Endodermal cell (in vitro differentiated cells): ENCODE measurements around the gene PCGF6. TPM values are rescaled to one million over a fixed set of nuclear protein-coding genes. Genes with fewer than 3 reads are reported as not detected.

Experiments
- DNase-seq: peaks from one replicate; pipeline ENCODE4 v3.0.0-alpha.2; 2017
- H3K27ac ChIP-seq: 2 replicates; pipeline ENCODE4 v1.5.1; 2013; ENCODE audit warnings: mild to moderate bottlenecking, low read depth, low read length, moderate library complexity
- H3K27me3 ChIP-seq: 2 replicates; pipeline ENCODE4 v1.6.1; 2013; ENCODE audit warnings: mild to moderate bottlenecking, low read length, moderate library complexity; ENCODE audit not compliant: insufficient read depth, control insufficient read depth, poor library complexity, severe bottlenecking
- H3K36me3 ChIP-seq: 2 replicates; pipeline ENCODE4 v1.7.0; 2013; ENCODE audit warnings: mild to moderate bottlenecking, low read length, moderate library complexity; ENCODE audit not compliant: control insufficient read depth, insufficient read depth
- H3K4me1 ChIP-seq: one replicate; pipeline ENCODE4 v1.7.0; 2013; ENCODE audit warnings: low read length; ENCODE audit not compliant: control insufficient read depth, insufficient read depth
- H3K4me3 ChIP-seq: 2 replicates; pipeline ENCODE4 v1.5.1; 2013; ENCODE audit warnings: mild to moderate bottlenecking, low read length, moderate library complexity
- H3K9ac ChIP-seq: 2 replicates; pipeline ENCODE4 v1.6.1; 2013; ENCODE audit warnings: mild to moderate bottlenecking, low read length, moderate library complexity; ENCODE audit not compliant: poor library complexity, severe bottlenecking; ENCODE audit errors: extremely low read depth
- H3K9me3 ChIP-seq: 2 replicates; pipeline ENCODE4 v1.6.1; 2013; ENCODE audit warnings: mild to moderate bottlenecking, low read length, moderate library complexity; ENCODE audit not compliant: control insufficient read depth
- H3K27ac Mint-ChIP-seq: 2 replicates; pipeline ENCODE4 v1.8.0; 2020; ENCODE audit warnings: mixed read lengths
- H3K27me3 Mint-ChIP-seq: 2 replicates; pipeline ENCODE4 v1.8.0; 2021; ENCODE audit warnings: mild to moderate bottlenecking, mixed read lengths; ENCODE audit not compliant: insufficient read depth
- H3K36me3 Mint-ChIP-seq: 2 replicates; pipeline ENCODE4 v1.8.0; 2020; ENCODE audit warnings: low read depth, mixed read lengths
- H3K4me1 Mint-ChIP-seq: 2 replicates; pipeline ENCODE4 v1.8.0; 2020; ENCODE audit warnings: mixed read lengths
- H3K4me3 Mint-ChIP-seq: 2 replicates; pipeline ENCODE4 v1.8.0; 2020; ENCODE audit warnings: mild to moderate bottlenecking, moderate library complexity, mixed read lengths
- H3K9me3 Mint-ChIP-seq: 2 replicates; pipeline ENCODE4 v1.8.0; 2020; ENCODE audit warnings: mild to moderate bottlenecking, mixed read lengths
- CTCF ChIP-seq: fragments of 200-600 bp; sonication (generic); conservative IDR thresholded peaks from 2 replicates; pipeline ENCODE4 v1.5.0; 2021; ENCODE audit warnings: antibody characterized with exemption, mild to moderate bottlenecking
- WGBS, 2 experiments: methylation state at CpG; one replicate each; pipeline versions ENCODE4 v1.1.5 to v1.1.7; 2013; ENCODE audit warnings: missing lambda C conversion rate in 2 of 2, mixed read lengths in 1 of 2; ENCODE audit not compliant: insufficient coverage in 1 of 2, insufficient read length in 1 of 2; 5-methylcytosine and 5-hydroxymethylcytosine counted together
- long read RNA-seq, 4 experiments: library from polyadenylated mRNA in 2 of 4; library from RNA in 1 of 4; library from capped mRNA in 1 of 4; stranded (forward) in 3 of 4; unstranded in 1 of 4; transcript quantifications; one replicate each; pipeline ENCODE4 v2.0.0, GENCODE V29; 2020 to 2021; ENCODE audit warnings: inconsistent platforms in 1 of 4
- polyA plus RNA-seq, 2 experiments: library from polyadenylated mRNA; stranded (reverse); fragments of 50-300 nt; gene quantifications; one replicate each; pipeline ENCODE4 v1.2.3, GENCODE V29; 2013
- total RNA-seq, 2 donors: library from RNA; stranded (reverse); fragmentation: NEBNext Ultra II Directional in 1 of 2; extraction: Animal tissue kit (Norgen Biotek cat#: 25700) in 1 of 2; gene quantifications; 2 replicates in 1 of 2; 3 replicates in 1 of 2; pipeline ENCODE4 v1.2.1, GENCODE V29; 2021

The PCGF6 gene, protein sequence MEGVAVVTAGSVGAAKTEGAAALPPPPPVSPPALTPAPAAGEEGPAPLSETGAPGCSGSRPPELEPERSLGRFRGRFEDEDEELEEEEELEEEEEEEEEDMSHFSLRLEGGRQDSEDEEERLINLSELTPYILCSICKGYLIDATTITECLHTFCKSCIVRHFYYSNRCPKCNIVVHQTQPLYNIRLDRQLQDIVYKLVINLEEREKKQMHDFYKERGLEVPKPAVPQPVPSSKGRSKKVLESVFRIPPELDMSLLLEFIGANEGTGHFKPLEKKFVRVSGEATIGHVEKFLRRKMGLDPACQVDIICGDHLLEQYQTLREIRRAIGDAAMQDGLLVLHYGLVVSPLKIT
- total RNA-seq, result 10 to 100 TPM; 18.9 to 20.5 TPM
- polyA plus RNA-seq (2013, experiment 1 of 2), result 15.8 TPM
- 17.0 TPM for polyA plus RNA-seq (2013, experiment 2 of 2)
- long read RNA-seq, experiment 1, transcript PCGF6-202 (10 exons, 2,230 nt), result major isoform, 6 of 13 reads
- long read RNA-seq, experiment 1, partial matches to known transcripts, result 2 of 13 reads
- long read RNA-seq, experiment 1, other reads (novel, unspliced or antisense), result 4 of 13 reads
- long read RNA-seq, experiment 2, transcript PCGF6-202 (10 exons, 2,230 nt), result major isoform, 40 of 50 reads
- long read RNA-seq, experiment 2, partial matches to known transcripts, result 2 of 50 reads
- long read RNA-seq, experiment 2, other reads (novel, unspliced or antisense), result 7 of 50 reads
- long read RNA-seq, experiment 3, transcript PCGF6-202 (10 exons, 2,230 nt), result major isoform, 137 of 164 reads
- long read RNA-seq, experiment 3, partial matches to known transcripts, result 0 of 164 reads
- long read RNA-seq, experiment 3, other reads (novel, unspliced or antisense), result 25 of 164 reads
- long read RNA-seq, experiment 4, transcript PCGF6-202 (10 exons, 2,230 nt), result major isoform, 48 of 67 reads
- long read RNA-seq, experiment 4, partial matches to known transcripts, result 0 of 67 reads
- long read RNA-seq, experiment 4, other reads (novel, unspliced or antisense), result 16 of 67 reads

- WGBS, 2 experiments, result 1 to 2% methylated on average over 17 to 82 of the region's 82 CpGs
- H3K4me1 ChIP-seq, result no peaks in the 10 kb centered on the region
- peaks cover 26% of the 10 kb centered on the region for H3K36me3 ChIP-seq
- Mint-ChIP-seq H3K4me1 (no peaks in the 10 kb centered on the region), H3K36me3 (peaks cover 23% of the 10 kb centered on the region), H3K27ac (peak within 1 kb of the TSS; percentile 94), H3K27me3 (no peaks in the 10 kb centered on the region), H3K9me3 (no peaks in the 10 kb centered on the region), H3K4me3 (peak within 1 kb of the TSS; percentile 83)
- TF ChIP-seq CTCF, result peak; percentile 21
- DNase-seq, result peak; percentile 97
- peak within 1 kb of the TSS; percentile 87 for H3K27ac ChIP-seq
- peak within 1 kb of the TSS; percentile 85 for H3K9ac ChIP-seq
- peak within 1 kb of the TSS; percentile 88 for H3K4me3 ChIP-seq
- no peaks in the 10 kb centered on the region for H3K27me3 ChIP-seq
- H3K9me3 ChIP-seq, result no peaks in the 10 kb centered on the region
Observed at GRCh38 chr10:103350517-103351260, at the start of gene PCGF6. PCGF6 (minus strand) TSS chr10:103351140; CDS start chr10:103351066, 74 bp downstream.

DNA sequence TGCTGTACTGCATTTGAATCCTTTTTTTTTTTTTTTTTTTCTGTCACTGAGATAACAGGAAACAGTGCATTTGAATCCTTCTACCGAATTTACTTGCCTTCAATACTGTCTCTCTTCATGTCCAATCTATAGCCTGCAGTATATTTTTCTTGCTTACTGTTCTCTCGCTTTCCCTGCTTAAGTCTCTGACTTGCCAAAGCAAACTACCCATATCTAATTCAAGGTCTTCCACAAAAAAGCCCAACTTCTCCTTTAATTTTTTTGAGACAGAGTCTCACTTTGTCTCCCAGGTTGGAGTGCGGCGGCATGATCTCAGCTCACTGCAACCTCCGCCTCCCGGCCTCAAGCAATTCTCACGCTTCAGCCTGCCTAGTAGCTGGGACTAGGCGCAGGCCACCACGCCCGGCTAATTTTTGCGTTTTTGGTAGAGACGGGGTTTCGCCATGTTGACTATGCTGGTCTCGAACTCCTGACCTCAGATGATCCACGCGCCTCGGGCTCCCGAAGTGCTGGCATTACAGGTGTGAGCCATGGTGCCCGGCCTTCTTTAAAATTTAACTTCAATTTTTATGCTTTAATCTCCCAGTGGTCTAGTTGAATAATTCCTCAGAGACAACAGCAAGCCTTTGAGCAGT lies 46.4 kb upstream of the PCGF6 start:
- peaks cover 52% of the 10 kb centered on the region for H3K36me3 Mint-ChIP-seq
- TF ChIP-seq CTCF, result no peak
- H3K27ac ChIP-seq, result no peak overlapping the region
- no peaks in the 10 kb centered on the region for H3K27me3 Mint-ChIP-seq
- peak overlapping the region; percentile 97 for H3K27ac Mint-ChIP-seq
- peaks cover 3% of the 10 kb centered on the region for H3K4me1 ChIP-seq
- H3K4me1 Mint-ChIP-seq, result peaks cover 19% of the 10 kb centered on the region
- peak overlapping the region; percentile 91 for H3K9ac ChIP-seq
- peak overlapping the region; percentile 99 for H3K4me3 Mint-ChIP-seq
- H3K4me3 ChIP-seq, result peak overlapping the region; percentile 92
- peaks cover 56% of the 10 kb centered on the region for H3K36me3 ChIP-seq
- no peaks in the 10 kb centered on the region for H3K9me3 ChIP-seq
- H3K27me3 ChIP-seq, result no peaks in the 10 kb centered on the region
- no peaks in the 10 kb centered on the region for H3K9me3 Mint-ChIP-seq
- 74 to 76% methylated on average over 19 of the region's 19 CpGs for WGBS, 2 experiments
- no peak for DNase-seq
